ENCODE measurements around the gene NCKAP1.

- no peak for TF ChIP-seq CTCF (IDR thresholded peaks at IDR 0.05)
- TF ChIP-seq POLR2A (IDR thresholded peaks at IDR 0.05) = no peak
These were observed 39.9 kb upstream of the NCKAP1 start for GRCh38 chr2:183078163-183078463.

Measured in body of pancreas (tissue), 4 donors.